ENCODE data around the gene GZF1. TPM values are rescaled to one million over a fixed set of nuclear protein-coding genes. Genes with fewer than 3 reads are reported as not detected.

GZF1 gene
- polyA plus RNA-seq, 1 of the 3 experiments (the other 2 are of a cell fraction) = 20.6 TPM

- TF ChIP-seq CTCF (IDR thresholded peaks at IDR 0.05) = no peak
- TF ChIP-seq NRF1 (IDR thresholded peaks at IDR 0.05; ENCODE audit: low read depth, low read length) = no peak
- TF ChIP-seq EP300 (IDR thresholded peaks at IDR 0.05; ENCODE audit: borderline replicate concordance in 1 of 2, low read depth in 1 of 2, low read length in 1 of 2) = no peak
- TF ChIP-seq SMC3 (IDR thresholded peaks at IDR 0.05; ENCODE audit: low read depth, low read length) = no peak
- TF ChIP-seq MEF2A (IDR thresholded peaks at IDR 0.05; ENCODE audit: borderline replicate concordance, low read depth) = no peak
- no peak for TF ChIP-seq EZH2phosphoT487 (IDR thresholded peaks at IDR 0.05; ENCODE audit: borderline replicate concordance, low read depth)
- no peak for TF ChIP-seq FOSL2 (IDR thresholded peaks at IDR 0.05; ENCODE audit: borderline replicate concordance, low read depth)
- TF ChIP-seq RCOR1 (IDR thresholded peaks at IDR 0.05; ENCODE audit: low read length) = no peak
Measured at GRCh38 chr20:23371496-23371895, 9.5 kb downstream of the GZF1 start (continued).

GRCh38 chr20:23374441-23374840 lies 12.5 kb downstream of the GZF1 start:
- ChIA-PET POLR2A (no interaction called here), CTCF (interaction anchor here (1.1 to 1.2 kb wide), 2 partner anchors 14 to 45 kb away, joined by 3 to 4 read pairs; no protein-coding TSS in a partner anchor)
- no peak overlapping the region for H3K9ac ChIP-seq

More at GRCh38 chr20:23374441-23374840, 12.5 kb downstream of the GZF1 start:
- H3K9me3 ChIP-seq = no peaks in the 10 kb centered on the region
- H3K4me3 ChIP-seq (ENCODE audit: low read depth in 2 of 2, low read length in 1 of 2) = no peak overlapping the region
- H3K4me2 ChIP-seq = no peak overlapping the region
- peaks cover 51 to 63% of the 10 kb centered on the region in 2 experiments for H3K36me3 ChIP-seq (replicated peaks in 1 of 2; ENCODE audit: control insufficient read depth in 1 of 2, insufficient read depth in 2 of 2, low read length in 1 of 2)
- H3F3A ChIP-seq (replicated peaks; ENCODE audit: insufficient read depth) = no peaks in the 10 kb centered on the region
- H3K9me2 ChIP-seq = no peaks in the 10 kb centered on the region
- no peaks in the 10 kb centered on the region for H3K79me2 ChIP-seq (ENCODE audit: insufficient read depth)
- no peaks in the 10 kb centered on the region for H4K20me1 ChIP-seq (ENCODE audit: insufficient read depth)
- no peak overlapping the region for H2AFZ ChIP-seq (ENCODE audit: low read depth)
- no peaks in the 10 kb centered on the region for H3K4me1 ChIP-seq (ENCODE audit: control insufficient read depth in 1 of 2, insufficient read depth in 2 of 2, low read depth in 1 of 2, low read length in 1 of 2)
- no peak overlapping the region for H3K27ac ChIP-seq (ENCODE audit: low read depth in 2 of 2, low read length in 1 of 2)
- no peak for TF ChIP-seq ELF1 (IDR thresholded peaks at IDR 0.05)
- TF ChIP-seq TAF1 (IDR thresholded peaks at IDR 0.05; ENCODE audit: borderline replicate concordance, low read depth, low read length) = no peak
- TF ChIP-seq FOSL2 (IDR thresholded peaks at IDR 0.05; ENCODE audit: borderline replicate concordance, low read depth) = no peak
- TF ChIP-seq GABPA (IDR thresholded peaks at IDR 0.05; ENCODE audit: low read depth) = no peak
- no peak for TF ChIP-seq TCF12 (IDR thresholded peaks at IDR 0.05)
- TF ChIP-seq REST (IDR thresholded peaks at IDR 0.05; ENCODE audit: low read depth, low read length) = no peak
- no peak for TF ChIP-seq JUND (IDR thresholded peaks at IDR 0.05)
- TF ChIP-seq YY1 (IDR thresholded peaks at IDR 0.05; ENCODE audit: low read depth) = no peak
- TF ChIP-seq GATA2 (CRISPR knock-in tag; IDR thresholded peaks at IDR 0.05) = no peak
- no peak for TF ChIP-seq FOXJ3 (CRISPR knock-in tag; IDR thresholded peaks at IDR 0.05)
- no peak for TF ChIP-seq MXI1 (IDR thresholded peaks at IDR 0.05; ENCODE audit: low read depth, low read length)
- H3K27me3 ChIP-seq (ENCODE audit: insufficient read depth) = no peaks in the 10 kb centered on the region
- WGBS (ENCODE audit: low lambda C conversion rate) = 86% methylated on average over 5 of the region's 5 CpGs
- DNase-seq = no peak

All from SK-N-SH (cell line).